ENCODE measurements around the gene SLC38A10. TPM values are rescaled to one million over a fixed set of nuclear protein-coding genes. Genes with fewer than 3 reads are reported as not detected.

The SLC38A10 gene
- total and polyA plus RNA-seq, 10 of the 15 experiments (the other 5 are each of a cell fraction or from before 2014, with no cell fraction given) = 0.52 to 67.9 (median 22.1) TPM

DNA sequence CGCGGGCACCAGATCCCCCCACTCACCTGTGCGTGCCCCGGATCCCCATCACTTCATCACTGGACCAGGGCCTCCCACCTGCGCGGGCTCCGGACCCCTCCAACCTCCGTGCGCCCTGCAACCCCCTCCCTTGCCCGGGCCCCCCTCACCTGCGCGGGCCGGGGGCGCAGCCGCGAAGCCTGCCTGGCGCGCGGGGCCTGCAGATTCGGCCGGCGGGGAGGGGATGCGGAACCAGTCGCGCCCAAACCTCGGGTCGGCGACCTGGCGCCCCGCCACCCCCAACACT is 72.5 kb downstream of the SLC38A10 start:
- Histone ChIP-seq H3K4me1 (ENCODE audit: control insufficient read depth, insufficient read depth, low read length) (peaks cover 9% of the 10 kb centered on the region), H4K20me1 (ENCODE audit: control insufficient read depth, insufficient read depth) (no peaks in the 10 kb centered on the region), H3K27ac (ENCODE audit: control insufficient read depth, insufficient read depth) (peak overlapping the region; percentile 43; the same call in 1 of the 2 replicates), H3K4me2 (ENCODE audit: control insufficient read depth, insufficient read depth) (peak overlapping the region; percentile 93), H3K36me3 (ENCODE audit: control insufficient read depth in 2 of 2, insufficient read depth in 2 of 2, low read length in 1 of 2) (no peaks in the 10 kb centered on the region), H3K9ac (ENCODE audit: control insufficient read depth, insufficient read depth, low read length) (peak overlapping the region; percentile 62), H3K27me3 (replicated peaks in 1 of 2; ENCODE audit: control insufficient read depth in 2 of 2, insufficient read depth in 2 of 2, low read length in 1 of 2) (no peaks in the 10 kb centered on the region), H3K9me3 (replicated peaks; ENCODE audit: control insufficient read depth, insufficient read depth, low read length) (no peaks in the 10 kb centered on the region), H3K79me2 (ENCODE audit: control insufficient read depth, insufficient read depth, low read length) (peaks cover 3% of the 10 kb centered on the region), H3K4me3 (peak overlapping the region; percentile 96), H2AFZ (ENCODE audit: control insufficient read depth, low read depth, low read length) (peak overlapping the region; percentile 18)
- under 1% methylated on average over 27 of the region's 30 CpGs for WGBS (ENCODE audit: insufficient coverage, insufficient replicate concordance, low lambda C conversion rate, missing lambda C conversion rate)
- intact Hi-C loops (cut with micrococcal nuclease; ENCODE audit: unreplicated experiment) = no loop called here
- FAIRE-seq = no peak
- in situ Hi-C loops (cut with MboI) = no loop called here
- ChIA-PET POLR2A (interaction anchor here (1.3 kb wide), 2 partner anchors 16 to 73 kb away, joined by 8 to 18 read pairs; partner anchors contain the start of genes NDUFAF8, SLC38A10 and TEPSIN), CTCF (interaction anchor here (0.7 to 1.3 kb wide), 5 partner anchors 15 to 121 kb away, joined by 3 read pairs; partner anchors contain the start of genes NDUFAF8 and TEPSIN), SMC1A (ENCODE audit: uncharacterized antibody, unreplicated experiment) (interaction anchor here (0.6 to 1.1 kb wide), 3 partner anchors 10 to 262 kb away, joined by 3 read pairs; no protein-coding TSS in a partner anchor), RAD21 (ENCODE audit: unreplicated experiment) (interaction anchor here (0.8 to 1.2 kb wide), 4 partner anchors 17 to 293 kb away, joined by 3 to 18 read pairs (median 4); partner anchors contain the start of genes NDUFAF8 and TEPSIN)
- no TSS peak for BruUV-seq (replicated peaks)
- DNase-seq (ENCODE audit: low read depth, low spot score) = no peak
- no peak for ATAC-seq
- TF ChIP-seq, protein P1, sequence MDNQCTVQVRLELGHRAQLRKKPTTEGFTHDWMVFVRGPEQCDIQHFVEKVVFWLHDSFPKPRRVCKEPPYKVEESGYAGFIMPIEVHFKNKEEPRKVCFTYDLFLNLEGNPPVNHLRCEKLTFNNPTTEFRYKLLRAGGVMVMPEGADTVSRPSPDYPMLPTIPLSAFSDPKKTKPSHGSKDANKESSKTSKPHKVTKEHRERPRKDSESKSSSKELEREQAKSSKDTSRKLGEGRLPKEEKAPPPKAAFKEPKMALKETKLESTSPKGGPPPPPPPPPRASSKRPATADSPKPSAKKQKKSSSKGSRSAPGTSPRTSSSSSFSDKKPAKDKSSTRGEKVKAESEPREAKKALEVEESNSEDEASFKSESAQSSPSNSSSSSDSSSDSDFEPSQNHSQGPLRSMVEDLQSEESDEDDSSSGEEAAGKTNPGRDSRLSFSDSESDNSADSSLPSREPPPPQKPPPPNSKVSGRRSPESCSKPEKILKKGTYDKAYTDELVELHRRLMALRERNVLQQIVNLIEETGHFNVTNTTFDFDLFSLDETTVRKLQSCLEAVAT (IDR thresholded peaks at IDR 0.05) = no peak
- TF ChIP-seq, protein P2, sequence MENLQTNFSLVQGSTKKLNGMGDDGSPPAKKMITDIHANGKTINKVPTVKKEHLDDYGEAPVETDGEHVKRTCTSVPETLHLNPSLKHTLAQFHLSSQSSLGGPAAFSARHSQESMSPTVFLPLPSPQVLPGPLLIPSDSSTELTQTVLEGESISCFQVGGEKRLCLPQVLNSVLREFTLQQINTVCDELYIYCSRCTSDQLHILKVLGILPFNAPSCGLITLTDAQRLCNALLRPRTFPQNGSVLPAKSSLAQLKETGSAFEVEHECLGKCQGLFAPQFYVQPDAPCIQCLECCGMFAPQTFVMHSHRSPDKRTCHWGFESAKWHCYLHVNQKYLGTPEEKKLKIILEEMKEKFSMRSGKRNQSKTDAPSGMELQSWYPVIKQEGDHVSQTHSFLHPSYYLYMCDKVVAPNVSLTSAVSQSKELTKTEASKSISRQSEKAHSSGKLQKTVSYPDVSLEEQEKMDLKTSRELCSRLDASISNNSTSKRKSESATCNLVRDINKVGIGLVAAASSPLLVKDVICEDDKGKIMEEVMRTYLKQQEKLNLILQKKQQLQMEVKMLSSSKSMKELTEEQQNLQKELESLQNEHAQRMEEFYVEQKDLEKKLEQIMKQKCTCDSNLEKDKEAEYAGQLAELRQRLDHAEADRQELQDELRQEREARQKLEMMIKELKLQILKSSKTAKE (IDR thresholded peaks at IDR 0.05; ENCODE audit: low read depth, poor library complexity, severe bottlenecking) = no peak
- TF ChIP-seq, protein P3, sequence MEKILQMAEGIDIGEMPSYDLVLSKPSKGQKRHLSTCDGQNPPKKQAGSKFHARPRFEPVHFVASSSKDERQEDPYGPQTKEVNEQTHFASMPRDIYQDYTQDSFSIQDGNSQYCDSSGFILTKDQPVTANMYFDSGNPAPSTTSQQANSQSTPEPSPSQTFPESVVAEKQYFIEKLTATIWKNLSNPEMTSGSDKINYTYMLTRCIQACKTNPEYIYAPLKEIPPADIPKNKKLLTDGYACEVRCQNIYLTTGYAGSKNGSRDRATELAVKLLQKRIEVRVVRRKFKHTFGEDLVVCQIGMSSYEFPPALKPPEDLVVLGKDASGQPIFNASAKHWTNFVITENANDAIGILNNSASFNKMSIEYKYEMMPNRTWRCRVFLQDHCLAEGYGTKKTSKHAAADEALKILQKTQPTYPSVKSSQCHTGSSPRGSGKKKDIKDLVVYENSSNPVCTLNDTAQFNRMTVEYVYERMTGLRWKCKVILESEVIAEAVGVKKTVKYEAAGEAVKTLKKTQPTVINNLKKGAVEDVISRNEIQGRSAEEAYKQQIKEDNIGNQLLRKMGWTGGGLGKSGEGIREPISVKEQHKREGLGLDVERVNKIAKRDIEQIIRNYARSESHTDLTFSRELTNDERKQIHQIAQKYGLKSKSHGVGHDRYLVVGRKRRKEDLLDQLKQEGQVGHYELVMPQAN (conservative IDR thresholded peaks at IDR 0.05) = peak; percentile 68
- TF ChIP-seq CREM (IDR thresholded peaks at IDR 0.05; ENCODE audit: low read depth) (no peak), NR2F1 (conservative IDR thresholded peaks at IDR 0.05) (peak; percentile 18; the same call in 1 of the 2 replicates), SREBF2 (IDR thresholded peaks at IDR 0.05; ENCODE audit: low read length) (no peak), LARP7 (IDR thresholded peaks at IDR 0.05) (peak; percentile 55; the same call in 1 of the 2 replicates), ZNF207 (IDR thresholded peaks at IDR 0.05; ENCODE audit: borderline replicate concordance) (0 out of 2 replicates have a peak, but pooled peaks have one; percentile 43), RUNX3 (IDR thresholded peaks at IDR 0.05; ENCODE audit: low read length) (no peak), GATAD2B (conservative IDR thresholded peaks at IDR 0.05; ENCODE audit: low read depth) (peak; percentile 66; the same call in 1 of the 2 replicates), JUNB (IDR thresholded peaks at IDR 0.05) (no peak), MEF2A (IDR thresholded peaks at IDR 0.05; ENCODE audit: insufficient read depth, low read depth, low read length) (no peak), RB1 (IDR thresholded peaks at IDR 0.05; ENCODE audit: borderline replicate concordance) (no peak)
- TF ChIP-seq, protein P4, sequence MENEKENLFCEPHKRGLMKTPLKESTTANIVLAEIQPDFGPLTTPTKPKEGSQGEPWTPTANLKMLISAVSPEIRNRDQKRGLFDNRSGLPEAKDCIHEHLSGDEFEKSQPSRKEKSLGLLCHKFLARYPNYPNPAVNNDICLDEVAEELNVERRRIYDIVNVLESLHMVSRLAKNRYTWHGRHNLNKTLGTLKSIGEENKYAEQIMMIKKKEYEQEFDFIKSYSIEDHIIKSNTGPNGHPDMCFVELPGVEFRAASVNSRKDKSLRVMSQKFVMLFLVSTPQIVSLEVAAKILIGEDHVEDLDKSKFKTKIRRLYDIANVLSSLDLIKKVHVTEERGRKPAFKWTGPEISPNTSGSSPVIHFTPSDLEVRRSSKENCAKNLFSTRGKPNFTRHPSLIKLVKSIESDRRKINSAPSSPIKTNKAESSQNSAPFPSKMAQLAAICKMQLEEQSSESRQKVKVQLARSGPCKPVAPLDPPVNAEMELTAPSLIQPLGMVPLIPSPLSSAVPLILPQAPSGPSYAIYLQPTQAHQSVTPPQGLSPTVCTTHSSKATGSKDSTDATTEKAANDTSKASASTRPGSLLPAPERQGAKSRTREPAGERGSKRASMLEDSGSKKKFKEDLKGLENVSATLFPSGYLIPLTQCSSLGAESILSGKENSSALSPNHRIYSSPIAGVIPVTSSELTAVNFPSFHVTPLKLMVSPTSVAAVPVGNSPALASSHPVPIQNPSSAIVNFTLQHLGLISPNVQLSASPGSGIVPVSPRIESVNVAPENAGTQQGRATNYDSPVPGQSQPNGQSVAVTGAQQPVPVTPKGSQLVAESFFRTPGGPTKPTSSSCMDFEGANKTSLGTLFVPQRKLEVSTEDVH (IDR thresholded peaks at IDR 0.05; ENCODE audit: low read depth, partially characterized antibody) = no peak
- TF ChIP-seq, protein P5, sequence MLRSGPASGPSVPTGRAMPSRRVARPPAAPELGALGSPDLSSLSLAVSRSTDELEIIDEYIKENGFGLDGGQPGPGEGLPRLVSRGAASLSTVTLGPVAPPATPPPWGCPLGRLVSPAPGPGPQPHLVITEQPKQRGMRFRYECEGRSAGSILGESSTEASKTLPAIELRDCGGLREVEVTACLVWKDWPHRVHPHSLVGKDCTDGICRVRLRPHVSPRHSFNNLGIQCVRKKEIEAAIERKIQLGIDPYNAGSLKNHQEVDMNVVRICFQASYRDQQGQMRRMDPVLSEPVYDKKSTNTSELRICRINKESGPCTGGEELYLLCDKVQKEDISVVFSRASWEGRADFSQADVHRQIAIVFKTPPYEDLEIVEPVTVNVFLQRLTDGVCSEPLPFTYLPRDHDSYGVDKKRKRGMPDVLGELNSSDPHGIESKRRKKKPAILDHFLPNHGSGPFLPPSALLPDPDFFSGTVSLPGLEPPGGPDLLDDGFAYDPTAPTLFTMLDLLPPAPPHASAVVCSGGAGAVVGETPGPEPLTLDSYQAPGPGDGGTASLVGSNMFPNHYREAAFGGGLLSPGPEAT (IDR thresholded peaks at IDR 0.05; ENCODE audit: low read depth) = no peak
